Endothelial cell of umbilical vein (primary cell): ENCODE measurements around the gene DZIP3.

Experiments
- CTCF ChIP-seq, 2 donors: IDR thresholded peaks; 1 replicate in 1 of 2; 2 replicates in 1 of 2; pipeline ENCODE4 v1.5.1; 2011; ENCODE audit warnings: low read length in 2 of 2, mild to moderate bottlenecking in 2 of 2, moderate library complexity in 2 of 2, control low read depth in 1 of 2, inconsistent platforms in 1 of 2, low read depth in 1 of 2; ENCODE audit not compliant: insufficient read depth in 1 of 2; ENCODE audit errors: extremely low read depth in 1 of 2
- EZH2 ChIP-seq: IDR thresholded peaks from 2 replicates; pipeline ENCODE4 v1.6.1; 2012; ENCODE audit warnings: borderline replicate concordance, low read depth, mild to moderate bottlenecking, moderate library complexity, low read length, inconsistent platforms; ENCODE audit not compliant: severe bottlenecking
- FOS ChIP-seq: IDR thresholded peaks from 2 replicates; pipeline ENCODE4 v1.6.1; 2011; ENCODE audit warnings: mild to moderate bottlenecking, low read length, moderate library complexity, borderline replicate concordance; ENCODE audit not compliant: insufficient read depth
- POLR2A ChIP-seq: IDR thresholded peaks from 2 replicates; pipeline ENCODE4 v1.6.1; 2012; ENCODE audit warnings: low read depth, mild to moderate bottlenecking, control low read depth, low read length

- TF ChIP-seq CTCF (IDR thresholded peaks at IDR 0.05; ENCODE audit: extremely low read depth in 1 of 2, insufficient read depth in 1 of 2, low read depth in 1 of 2, low read length in 2 of 2) = no peak
- TF ChIP-seq EZH2 = no peak
- TF ChIP-seq POLR2A = no peak
- no peak for TF ChIP-seq FOS
Observed at GRCh38 chr3:108610651-108611050, 21.1 kb downstream of the DZIP3 start.
